Skeletal muscle satellite cell (primary cell): Measurements from ENCODE around the gene CT45A8. TPM values are rescaled to one million over a fixed set of nuclear protein-coding genes. Genes with fewer than 3 reads are reported as not detected.
"Not testable (repeated sequence)": the region's sequence is repeated elsewhere in the genome, so short reads cannot be mapped to it uniquely, and the experiment has no call there.

Experiments used
- H3K27me3 ChIP-seq: 2 replicates; pipeline ENCODE4 v1.7.0; 2013; ENCODE audit warnings: low read length; ENCODE audit not compliant: control insufficient read depth, insufficient read depth
- H3K36me3 ChIP-seq: 2 replicates; pipeline ENCODE4 v1.7.0; 2013; ENCODE audit warnings: mild to moderate bottlenecking, control low read depth, low read length; ENCODE audit not compliant: insufficient read depth
- H3K4me1 ChIP-seq: 2 replicates; pipeline ENCODE4 v1.7.0; 2013; ENCODE audit warnings: low read length; ENCODE audit not compliant: control insufficient read depth, insufficient read depth
- H3K4me2 ChIP-seq: 2 replicates; pipeline ENCODE4 v1.7.0; 2013; ENCODE audit warnings: mild to moderate bottlenecking, low read length
- H3K4me3 ChIP-seq: 2 replicates; pipeline ENCODE4 v1.7.0; 2013; ENCODE audit warnings: low read length
- H3K9ac ChIP-seq: 2 replicates; pipeline ENCODE4 v1.7.0; 2013; ENCODE audit warnings: mild to moderate bottlenecking, low read depth, low read length, moderate library complexity
- H3K9me3 ChIP-seq: replicated peaks from 2 replicates; pipeline ENCODE4 v1.7.0; 2013; ENCODE audit warnings: mild to moderate bottlenecking, control low read depth, low read length
- total RNA-seq: library from RNA; depleted of rRNA; stranded (reverse); fragments of >200 nt; gene quantifications from 2 replicates; pipeline ENCODE4 v1.2.3, GENCODE V29; 2012; rRNA removed

CT45A8 gene
- total RNA-seq: not detected in 2 replicates

- H3K27me3 ChIP-seq, H3K9me3 ChIP-seq, H3K4me3 ChIP-seq, H3K4me2 ChIP-seq, H3K9ac ChIP-seq, H3K4me1 ChIP-seq, H3K36me3 ChIP-seq: not testable (repeated sequence)
These were observed at the start of gene CT45A8 for GRCh38 chrX:135854438-135854837. CT45A8 (minus strand) TSS chrX:135854538; CDS start chrX:135850783, 3,755 bp downstream.

GRCh38 chrX:135893294-135893817 lies 39.0 kb upstream of the CT45A8 start, which contains the start of the genes CT45A10 and SAGE1:
CT45A10 (minus strand) TSS chrX:135893444; CDS start chrX:135885344, 8,100 bp downstream.
SAGE1 (plus strand) TSS chrX:135893716; CDS start chrX:135896243, 2,527 bp downstream.
- Histone ChIP-seq H3K9me3 (no peaks in the 10 kb centered on the region), H3K27me3 (no peaks in the 10 kb centered on the region), H3K4me2 (no peak within 1 kb of the TSS)

GRCh38 chrX:135892781-135893180 lies 38.4 kb upstream of the CT45A8 start:
- Histone ChIP-seq H3K4me1 (no peaks in the 10 kb centered on the region), H3K36me3 (no peaks in the 10 kb centered on the region), H3K4me3 (no peak overlapping the region), H3K27me3 (no peaks in the 10 kb centered on the region), H3K4me2 (no peak overlapping the region), H3K9me3 (no peaks in the 10 kb centered on the region), H3K9ac (no peak overlapping the region)

More at GRCh38 chrX:135893294-135893817, 39.0 kb upstream of the CT45A8 start, which contains the start of the genes CT45A10 and SAGE1:
- Histone ChIP-seq H3K4me1 (no peaks in the 10 kb centered on the region), H3K9ac (no peak within 1 kb of the TSS), H3K36me3 (no peaks in the 10 kb centered on the region), H3K4me3 (no peak within 1 kb of the TSS)

- no peaks in the 10 kb centered on the region for H3K27me3 ChIP-seq
- no peaks in the 10 kb centered on the region for H3K9me3 ChIP-seq
- H3K4me2 ChIP-seq: no peak overlapping the region
- H3K36me3 ChIP-seq: no peaks in the 10 kb centered on the region
- H3K9ac ChIP-seq: no peak overlapping the region
- H3K4me3 ChIP-seq: no peak overlapping the region
- no peaks in the 10 kb centered on the region for H3K4me1 ChIP-seq
These were observed 35.8 kb upstream of the CT45A8 start for GRCh38 chrX:135890087-135890585.

GRCh38 chrX:135888976-135889375 lies 34.6 kb upstream of the CT45A8 start:
- not testable (repeated sequence) for H3K9ac ChIP-seq, H3K4me2 ChIP-seq, H3K36me3 ChIP-seq, H3K4me3 ChIP-seq, H3K4me1 ChIP-seq, H3K9me3 ChIP-seq, H3K27me3 ChIP-seq

GRCh38 chrX:135888230-135888629 lies 33.9 kb upstream of the CT45A8 start:
- not testable (repeated sequence) for H3K4me2 ChIP-seq, H3K9ac ChIP-seq, H3K4me1 ChIP-seq, H3K9me3 ChIP-seq, H3K4me3 ChIP-seq, H3K27me3 ChIP-seq, H3K36me3 ChIP-seq

- not testable (repeated sequence) for H3K4me2 ChIP-seq, H3K4me1 ChIP-seq, H3K36me3 ChIP-seq, H3K4me3 ChIP-seq, H3K27me3 ChIP-seq, H3K9me3 ChIP-seq, H3K9ac ChIP-seq
These were observed 28.4 kb upstream of the CT45A8 start for GRCh38 chrX:135882741-135883140.

GRCh38 chrX:135871712-135872111 lies 17.4 kb upstream of the CT45A8 start, which contains the start of gene CT45A9:
CT45A9 (minus strand) TSS chrX:135871812; CDS start chrX:135868061, 3,751 bp downstream.
- H3K4me1 ChIP-seq, H3K9me3 ChIP-seq, H3K36me3 ChIP-seq, H3K4me3 ChIP-seq, H3K9ac ChIP-seq, H3K4me2 ChIP-seq, H3K27me3 ChIP-seq: not testable (repeated sequence)

- H3K9me3 ChIP-seq, H3K4me2 ChIP-seq, H3K4me1 ChIP-seq, H3K9ac ChIP-seq, H3K36me3 ChIP-seq, H3K27me3 ChIP-seq, H3K4me3 ChIP-seq: not testable (repeated sequence)
These were observed 17.2 kb downstream of the CT45A8 start, which contains the start of gene CT45A7 for GRCh38 chrX:135837180-135837579. CT45A7 (minus strand) TSS chrX:135837280; CDS start chrX:135833533, 3,747 bp downstream.

- H3K9ac ChIP-seq, H3K4me3 ChIP-seq, H3K9me3 ChIP-seq, H3K4me2 ChIP-seq, H3K36me3 ChIP-seq, H3K27me3 ChIP-seq, H3K4me1 ChIP-seq: not testable (repeated sequence)
These were observed 34.4 kb downstream of the CT45A8 start, which contains the start of gene CT45A2 for GRCh38 chrX:135819912-135820311. CT45A2 (minus strand) TSS chrX:135820012; CDS start chrX:135816265, 3,747 bp downstream.

- not testable (repeated sequence) for H3K4me1 ChIP-seq, H3K9ac ChIP-seq, H3K4me2 ChIP-seq, H3K36me3 ChIP-seq, H3K4me3 ChIP-seq, H3K9me3 ChIP-seq, H3K27me3 ChIP-seq
These were observed 51.7 kb downstream of the CT45A8 start, which contains the start of gene CT45A6 for GRCh38 chrX:135802687-135803086. CT45A6 (minus strand) TSS chrX:135802787; CDS start chrX:135798993, 3,794 bp downstream.
